H9 (cell line): ENCODE measurements around the gene SAMD7. TPM values are rescaled to one million over a fixed set of nuclear protein-coding genes. Genes with fewer than 3 reads are reported as not detected.

Experiments
- DNase-seq: peaks from one replicate; pipeline ENCODE4 v3.0.0-alpha.2; 2017
- H2AFZ ChIP-seq: one replicate; pipeline ENCODE4 v1.6.1; 2013; ENCODE audit warnings: mild to moderate bottlenecking, low read length, control low read depth, moderate library complexity
- H2AK5ac ChIP-seq: 2 replicates; pipeline ENCODE4 v1.6.1; 2013; ENCODE audit warnings: low read length, control low read depth, mixed read lengths; ENCODE audit not compliant: insufficient read length
- H2BK120ac ChIP-seq: one replicate; pipeline ENCODE4 v1.6.1; 2013; ENCODE audit warnings: low read depth, mild to moderate bottlenecking, low read length, control low read depth, inconsistent platforms; ENCODE audit not compliant: poor library complexity, severe bottlenecking
- H2BK12ac ChIP-seq: 2 replicates; pipeline ENCODE4 v1.6.1; 2013; ENCODE audit warnings: low read length, control low read depth, mixed read lengths, low read depth; ENCODE audit not compliant: insufficient read length
- H2BK15ac ChIP-seq: 2 replicates; pipeline ENCODE4 v1.6.1; 2013; ENCODE audit warnings: low read depth, low read length, control low read depth
- H2BK20ac ChIP-seq: one replicate; pipeline ENCODE4 v1.6.1; 2013; ENCODE audit warnings: low read depth, mild to moderate bottlenecking, low read length, control low read depth, inconsistent platforms; ENCODE audit not compliant: poor library complexity, severe bottlenecking
- H2BK5ac ChIP-seq: 2 replicates; pipeline ENCODE4 v1.6.1; 2013; ENCODE audit warnings: low read length, control low read depth, mixed read lengths; ENCODE audit not compliant: insufficient read length
- H3K14ac ChIP-seq: 2 replicates; pipeline ENCODE4 v1.6.1; 2013; ENCODE audit warnings: low read length, control low read depth; ENCODE audit not compliant: insufficient read depth
- H3K18ac ChIP-seq: 2 replicates; pipeline ENCODE4 v1.6.1; 2013; ENCODE audit warnings: low read depth, mild to moderate bottlenecking, mixed read lengths, low read length, control low read depth; ENCODE audit not compliant: insufficient read length
- H3K23ac ChIP-seq: 2 replicates; pipeline ENCODE4 v1.6.1; 2013; ENCODE audit warnings: low read length, control low read depth, mixed read lengths, low read depth; ENCODE audit not compliant: insufficient read length
- H3K23me2 ChIP-seq: 2 replicates; pipeline ENCODE4 v1.6.1; 2013; ENCODE audit warnings: low read depth, mild to moderate bottlenecking, mixed read lengths, low read length, control low read depth; ENCODE audit not compliant: insufficient read length, poor library complexity, severe bottlenecking
- H3K27ac ChIP-seq: 2 replicates; pipeline ENCODE4 v1.5.1; 2013; ENCODE audit warnings: low read length, control low read depth, mixed read lengths, low read depth; ENCODE audit not compliant: insufficient read length
- H3K27me3 ChIP-seq: 2 replicates; pipeline ENCODE4 v1.6.1; 2013; ENCODE audit warnings: low read length, control low read depth, inconsistent platforms; ENCODE audit not compliant: insufficient read depth
- H3K4ac ChIP-seq: 2 replicates; pipeline ENCODE4 v1.6.1; 2013; ENCODE audit warnings: low read depth, mild to moderate bottlenecking, control low read depth, inconsistent platforms, low read length, moderate library complexity
- H3K4me1 ChIP-seq: 2 replicates; pipeline ENCODE4 v1.6.1; 2013; ENCODE audit warnings: low read length, control low read depth, inconsistent platforms; ENCODE audit not compliant: insufficient read depth
- H3K4me2 ChIP-seq: 2 replicates; pipeline ENCODE4 v1.6.1; 2013; ENCODE audit warnings: low read length, control low read depth, mixed read lengths; ENCODE audit not compliant: insufficient read length, insufficient read depth
- H3K56ac ChIP-seq: 2 replicates; pipeline ENCODE4 v1.6.1; 2013; ENCODE audit warnings: low read depth, mild to moderate bottlenecking, mixed read lengths, low read length, control low read depth; ENCODE audit not compliant: insufficient read length
- H3K79me1 ChIP-seq: 2 replicates; pipeline ENCODE4 v1.6.1; 2013; ENCODE audit warnings: low read depth, mild to moderate bottlenecking, moderate library complexity, low read length, control low read depth, inconsistent platforms; ENCODE audit not compliant: insufficient read depth, poor library complexity, severe bottlenecking
- H3K79me2 ChIP-seq: 2 replicates; pipeline ENCODE4 v1.6.1; 2013; ENCODE audit warnings: low read length, control low read depth, inconsistent platforms; ENCODE audit not compliant: insufficient read depth
- H3K9ac ChIP-seq: 2 replicates; pipeline ENCODE4 v1.6.1; 2013; ENCODE audit warnings: low read length, control low read depth, mixed read lengths; ENCODE audit not compliant: insufficient read length; ENCODE audit errors: extremely low read depth
- H3K9me3 ChIP-seq: one replicate; pipeline ENCODE4 v1.6.1; 2013; ENCODE audit warnings: low read depth, low read length, inconsistent platforms; ENCODE audit not compliant: control insufficient read depth
- H3T11ph ChIP-seq: one replicate; pipeline ENCODE4 v1.6.1; 2013; ENCODE audit warnings: mild to moderate bottlenecking, low read length, control low read depth, inconsistent platforms
- H4K20me1 ChIP-seq: one replicate; pipeline ENCODE4 v1.6.1; 2013; ENCODE audit not compliant: control insufficient read depth, insufficient read length, insufficient read depth
- H4K5ac ChIP-seq: 2 replicates; pipeline ENCODE4 v1.6.1; 2013; ENCODE audit warnings: low read depth, mild to moderate bottlenecking, mixed read lengths, low read length, control low read depth; ENCODE audit not compliant: insufficient read length
- H4K8ac ChIP-seq: replicated peaks from 2 replicates; pipeline ENCODE4 v1.6.1; 2013; ENCODE audit warnings: low read length, control low read depth, mixed read lengths, low read depth; ENCODE audit not compliant: insufficient read length
- H4K91ac ChIP-seq: 2 replicates; pipeline ENCODE4 v1.6.1; 2013; ENCODE audit warnings: low read depth, mild to moderate bottlenecking, moderate library complexity, mixed read lengths, low read length, control low read depth; ENCODE audit not compliant: insufficient read length
- H3K27ac Mint-ChIP-seq, 3 experiments: 2 replicates in 2 of 3; 3 replicates in 1 of 3; pipeline ENCODE4 v1.8.0; 2020 to 2021; ENCODE audit warnings: mixed read lengths in 3 of 3, mild to moderate bottlenecking in 1 of 3, moderate library complexity in 1 of 3
- H3K27me3 Mint-ChIP-seq: 2 replicates; pipeline ENCODE4 v1.8.0; 2021; ENCODE audit warnings: low read depth, mild to moderate bottlenecking, moderate library complexity, mixed read lengths
- H3K36me3 Mint-ChIP-seq, 3 experiments: 2 replicates in 2 of 3; 3 replicates in 1 of 3; pipeline ENCODE4 v1.8.0; 2020 to 2021; ENCODE audit warnings: low read depth in 3 of 3, mixed read lengths in 3 of 3; ENCODE audit not compliant: insufficient read depth in 1 of 3
- H3K4me1 Mint-ChIP-seq, 2 experiments: 2 replicates each; pipeline ENCODE4 v1.8.0; 2020; ENCODE audit warnings: mixed read lengths in 2 of 2
- H3K4me3 Mint-ChIP-seq, 2 experiments: 2 replicates in 1 of 2; 3 replicates in 1 of 2; pipeline ENCODE4 v1.8.0; 2020 to 2021; ENCODE audit warnings: mild to moderate bottlenecking in 2 of 2, mixed read lengths in 2 of 2, moderate library complexity in 1 of 2
- H3K9me3 Mint-ChIP-seq, 2 experiments: 2 replicates in 1 of 2; 3 replicates in 1 of 2; pipeline ENCODE4 v1.8.0; 2020; ENCODE audit warnings: mild to moderate bottlenecking in 2 of 2, mixed read lengths in 2 of 2, moderate library complexity in 1 of 2
- CTCF ChIP-seq: fragments of 200-600 bp; sonication (generic); conservative IDR thresholded peaks from 3 replicates; pipeline ENCODE4 v1.8.0; 2021; ENCODE audit warnings: antibody characterized with exemption, mild to moderate bottlenecking
- WGBS: extraction: QIAGEN DNeasy Blood & Tissue Kit; methylation state at CpG from one replicate; pipeline ENCODE4 v1.1.7; 2013; ENCODE audit warnings: missing lambda C conversion rate, low lambda C conversion rate, mixed read lengths; ENCODE audit not compliant: insufficient read length; ENCODE audit errors: extremely low coverage; 5-methylcytosine and 5-hydroxymethylcytosine counted together
- total RNA-seq: library from RNA; stranded (reverse); gene quantifications from 2 replicates; pipeline ENCODE4 v1.2.1, GENCODE V29; 2021

The SAMD7 gene
- total RNA-seq, 1 experiment from 2014 or later, result not detected

GRCh38 chr3:169946336-169946735 is 35.0 kb downstream of the SAMD7 start:
- no peak overlapping the region for H2BK15ac ChIP-seq
- no peak overlapping the region for H2BK20ac ChIP-seq
- no peak overlapping the region for H2BK120ac ChIP-seq
- no peaks in the 10 kb centered on the region for H3K79me1 ChIP-seq
- peaks cover 0 to 2% of the 10 kb centered on the region in 2 experiments; a peak in 1 of 4 replicates for H3K4me1 Mint-ChIP-seq
- H4K91ac ChIP-seq, result no peak overlapping the region
- H3K4ac ChIP-seq, result no peak overlapping the region
- no peaks in the 10 kb centered on the region; the same call in 1 of the 2 replicates for H3K27me3 Mint-ChIP-seq
- no peaks in the 10 kb centered on the region for H3K9me3 ChIP-seq
- H3K4me1 ChIP-seq, result no peaks in the 10 kb centered on the region
- H3K9ac ChIP-seq, result no peak overlapping the region
- no peak overlapping the region for H3K18ac ChIP-seq
- no peaks in the 10 kb centered on the region for H3K23me2 ChIP-seq
- no peak overlapping the region for H3K4me2 ChIP-seq
- H3K27ac Mint-ChIP-seq, result no peak overlapping the region
- H4K8ac ChIP-seq, result no peak overlapping the region
- no peak overlapping the region for H3T11ph ChIP-seq
- DNase-seq, result no peak
- no peaks in the 10 kb centered on the region; a peak in 2 of 7 replicates for H3K36me3 Mint-ChIP-seq
- WGBS, result no CpG with 5 or more reads among the region's 3 CpGs
- H3K4me3 Mint-ChIP-seq, result no peak overlapping the region
- no peaks in the 10 kb centered on the region for H3K27me3 ChIP-seq
- H3K79me2 ChIP-seq, result no peaks in the 10 kb centered on the region
- no peak for TF ChIP-seq CTCF
- H3K23ac ChIP-seq, result no peak overlapping the region
- H2BK12ac ChIP-seq, result no peak overlapping the region
- H3K27ac ChIP-seq, result no peak overlapping the region
- no peak overlapping the region for H2AFZ ChIP-seq
- H4K20me1 ChIP-seq, result no peaks in the 10 kb centered on the region
- no peak overlapping the region for H2BK5ac ChIP-seq
- no peak overlapping the region for H4K5ac ChIP-seq
- peaks cover 0 to 3% of the 10 kb centered on the region in 2 experiments; a peak in 1 of 5 replicates for H3K9me3 Mint-ChIP-seq
- H2AK5ac ChIP-seq, result no peak overlapping the region
- no peak overlapping the region for H3K56ac ChIP-seq
- H3K14ac ChIP-seq, result no peak overlapping the region
